Neural progenitor cell (in vitro differentiated cells): ENCODE measurements around the gene COMMD8. TPM values are rescaled to one million over a fixed set of nuclear protein-coding genes. Genes with fewer than 3 reads are reported as not detected.

Experiments
- DNase-seq: peaks from one replicate; pipeline ENCODE4 v3.0.0-alpha.2; 2016; ENCODE audit warnings: low spot score
- H2AFZ ChIP-seq: fragments of 200-600 bp; sonication (generic); replicated peaks from 2 replicates; pipeline ENCODE4 v1.6.1; 2016; ENCODE audit warnings: antibody characterized with exemption
- H3F3A ChIP-seq: fragments of 200-600 bp; sonication (generic); 2 replicates; pipeline ENCODE4 v1.6.1; 2016; ENCODE audit warnings: antibody characterized with exemption, low read depth
- H3K27ac ChIP-seq: fragments of 200-600 bp; sonication (generic); 2 replicates; pipeline ENCODE4 v1.5.1; 2016; ENCODE audit warnings: mild to moderate bottlenecking
- H3K27me3 ChIP-seq: fragments of 200-600 bp; sonication (generic); 2 replicates; pipeline ENCODE4 v1.6.1; 2016; ENCODE audit warnings: mild to moderate bottlenecking, moderate library complexity
- H3K36me3 ChIP-seq: fragments of 200-600 bp; sonication (generic); 2 replicates; pipeline ENCODE4 v1.5.1; 2016
- H3K4me1 ChIP-seq: fragments of 200-600 bp; sonication (generic); 2 replicates; pipeline ENCODE4 v1.6.1; 2016; ENCODE audit warnings: mixed run types
- H3K4me2 ChIP-seq: fragments of 200-600 bp; sonication (generic); 2 replicates; pipeline ENCODE4 v1.6.1; 2016
- H3K4me3 ChIP-seq: fragments of 200-600 bp; sonication (generic); 2 replicates; pipeline ENCODE4 v1.5.1; 2016
- H3K79me2 ChIP-seq: fragments of 200-600 bp; sonication (generic); 2 replicates; pipeline ENCODE4 v1.6.1; 2016; ENCODE audit warnings: low read depth
- H3K9ac ChIP-seq: fragments of 200-600 bp; sonication (generic); 2 replicates; pipeline ENCODE4 v1.6.1; 2016
- H3K9me3 ChIP-seq: fragments of 200-600 bp; sonication (generic); 2 replicates; pipeline ENCODE4 v1.5.1; 2016; ENCODE audit warnings: low read depth
- H4K20me1 ChIP-seq: fragments of 200-600 bp; sonication (generic); 2 replicates; pipeline ENCODE4 v1.6.1; 2016; ENCODE audit warnings: low read depth
- H3K27ac Mint-ChIP-seq: 3 replicates; pipeline ENCODE4 v1.8.0; 2021; ENCODE audit warnings: mixed read lengths
- H3K27me3 Mint-ChIP-seq: 2 replicates; pipeline ENCODE4 v1.8.0; 2022; ENCODE audit warnings: low read depth, mild to moderate bottlenecking, inconsistent platforms, moderate library complexity, mixed read lengths; ENCODE audit not compliant: insufficient read depth
- H3K36me3 Mint-ChIP-seq: 3 replicates; pipeline ENCODE4 v1.8.0; 2021; ENCODE audit warnings: mixed read lengths
- H3K4me1 Mint-ChIP-seq: 3 replicates; pipeline ENCODE4 v1.8.0; 2021; ENCODE audit warnings: mixed read lengths
- H3K4me3 Mint-ChIP-seq: 3 replicates; pipeline ENCODE4 v1.8.0; 2021; ENCODE audit warnings: mild to moderate bottlenecking, moderate library complexity, mixed read lengths
- H3K9me3 Mint-ChIP-seq: 3 replicates; pipeline ENCODE4 v1.8.0; 2020; ENCODE audit warnings: mixed read lengths
- CTCF ChIP-seq: fragments of 200-600 bp; sonication (generic); IDR thresholded peaks from 2 replicates; pipeline ENCODE4 v1.5.1; 2017; ENCODE audit warnings: antibody characterized with exemption, mild to moderate bottlenecking
- EZH2 ChIP-seq: fragments of 200-600 bp; sonication (generic); IDR thresholded peaks from 2 replicates; pipeline ENCODE4 v1.6.1; 2017; ENCODE audit warnings: antibody characterized with exemption, mild to moderate bottlenecking, moderate library complexity
- EZH2phosphoT487 ChIP-seq: fragments of 200-600 bp; sonication (generic); IDR thresholded peaks from 2 replicates; pipeline ENCODE4 v1.6.1; 2017; ENCODE audit warnings: antibody characterized with exemption
- total RNA-seq: library from RNA; depleted of rRNA; stranded (reverse); fragments of >200 nt; gene quantifications from 2 replicates; pipeline ENCODE4 v1.2.3, GENCODE V29; 2015; ENCODE audit warnings: low replicate concordance

Gene COMMD8
- total RNA-seq, 1 donor from 2014 or later = 46.1 TPM

- Mint-ChIP-seq H3K27ac (no peak overlapping the region), H3K36me3 (no peaks in the 10 kb centered on the region), H3K4me1 (peaks cover 10% of the 10 kb centered on the region), H3K9me3 (peaks cover 3% of the 10 kb centered on the region), H3K4me3 (no peak overlapping the region), H3K27me3 (no peaks in the 10 kb centered on the region)
- Histone ChIP-seq H3K4me3 (no peak overlapping the region), H3K79me2 (no peaks in the 10 kb centered on the region), H3K27me3 (no peaks in the 10 kb centered on the region), H3K27ac (no peak overlapping the region), H3K36me3 (no peaks in the 10 kb centered on the region), H3K4me2 (no peak overlapping the region), H4K20me1 (no peaks in the 10 kb centered on the region), H3F3A (no peaks in the 10 kb centered on the region), H2AFZ (no peak overlapping the region), H3K9me3 (no peaks in the 10 kb centered on the region), H3K9ac (no peak overlapping the region), H3K4me1 (no peaks in the 10 kb centered on the region)
- DNase-seq = no peak
- no peak for TF ChIP-seq EZH2phosphoT487
- TF ChIP-seq CTCF = no peak
- TF ChIP-seq EZH2 = no peak
These were observed 44.2 kb downstream of the COMMD8 start for GRCh38 chr4:47419296-47419695.

- H3K4me1 ChIP-seq = no peaks in the 10 kb centered on the region
- Mint-ChIP-seq H3K27ac (no peak overlapping the region), H3K4me1 (peaks cover 20% of the 10 kb centered on the region), H3K36me3 (no peaks in the 10 kb centered on the region), H3K27me3 (no peaks in the 10 kb centered on the region), H3K4me3 (no peak overlapping the region), H3K9me3 (peaks cover 3% of the 10 kb centered on the region)
- no peak overlapping the region for H3K4me3 ChIP-seq
- H3K9ac ChIP-seq = no peak overlapping the region
- H3K9me3 ChIP-seq = no peaks in the 10 kb centered on the region
- no peak overlapping the region for H3K4me2 ChIP-seq
- no peak overlapping the region for H2AFZ ChIP-seq
- no peak for DNase-seq
- TF ChIP-seq EZH2 (no peak), EZH2phosphoT487 (no peak), CTCF (no peak)
- H3K36me3 ChIP-seq = no peaks in the 10 kb centered on the region
- no peak overlapping the region for H3K27ac ChIP-seq
- H3F3A ChIP-seq = no peaks in the 10 kb centered on the region
- no peaks in the 10 kb centered on the region for H4K20me1 ChIP-seq
- no peaks in the 10 kb centered on the region for H3K79me2 ChIP-seq
- no peaks in the 10 kb centered on the region for H3K27me3 ChIP-seq
These were observed 45.4 kb downstream of the COMMD8 start for GRCh38 chr4:47418147-47418546.

- TF ChIP-seq CTCF = no peak
- TF ChIP-seq EZH2phosphoT487 = no peak
- H3K27ac ChIP-seq = no peak overlapping the region
- no peak overlapping the region for H3K4me3 ChIP-seq
- Mint-ChIP-seq H3K4me1 (peaks cover 24% of the 10 kb centered on the region), H3K4me3 (no peak overlapping the region), H3K36me3 (no peaks in the 10 kb centered on the region), H3K27ac (no peak overlapping the region), H3K27me3 (no peaks in the 10 kb centered on the region), H3K9me3 (peaks cover 3% of the 10 kb centered on the region)
- no peaks in the 10 kb centered on the region for H3F3A ChIP-seq
- H4K20me1 ChIP-seq = no peaks in the 10 kb centered on the region
- H3K9ac ChIP-seq = no peak overlapping the region
- H3K36me3 ChIP-seq = no peaks in the 10 kb centered on the region
- no peak overlapping the region for H2AFZ ChIP-seq
- no peaks in the 10 kb centered on the region for H3K9me3 ChIP-seq
- H3K79me2 ChIP-seq = no peaks in the 10 kb centered on the region
- H3K27me3 ChIP-seq = no peaks in the 10 kb centered on the region
- no peak overlapping the region for H3K4me2 ChIP-seq
- H3K4me1 ChIP-seq = no peaks in the 10 kb centered on the region
- no peak for DNase-seq
These were observed 47.8 kb downstream of the COMMD8 start for GRCh38 chr4:47415719-47416118.
